Activated T-cell treated with anti-CD3 and anti-CD28 coated beads for 4 hours (primary cell): ENCODE results near the gene PYM1.

Source experiments
- DNase-seq: peaks from one replicate; pipeline ENCODE4 v3.0.0-alpha.2; 2020

PYM1 gene

GRCh38 chr12:55927588-55928502 is at the start of gene PYM1:
Gene PYM1 (minus strand): TSS chr12:55927894. CDS start chr12:55927761, 133 bp downstream.
- DNase-seq = no peak

GRCh38 chr12:55974308-55974730 is 46.6 kb upstream of the PYM1 start:
- DNase-seq = no peak

- peak; percentile 94 for DNase-seq
These were observed 46.1 kb upstream of the PYM1 start, which contains the start of gene RAB5B for GRCh38 chr12:55973599-55974307. Gene RAB5B (plus strand): TSS chr12:55974078. CDS start chr12:55986961, 12,883 bp downstream.

GRCh38 chr12:55972911-55973598 is 45.4 kb upstream of the PYM1 start:
- no peak for DNase-seq

GRCh38 chr12:55972456-55972855 is 44.8 kb upstream of the PYM1 start:
- DNase-seq = no peak

- DNase-seq = no peak
These were observed 44.3 kb upstream of the PYM1 start for GRCh38 chr12:55972042-55972441.

- DNase-seq = no peak
These were observed 43.1 kb upstream of the PYM1 start for GRCh38 chr12:55970775-55971174.

- DNase-seq = no peak
These were observed 41.7 kb upstream of the PYM1 start for GRCh38 chr12:55969356-55969755.

- DNase-seq = peak; percentile 91
These were observed 39.0 kb upstream of the PYM1 start, which contains the start of gene CDK2 for GRCh38 chr12:55966408-55967281. Gene CDK2 (plus strand): TSS chr12:55966830. CDS start chr12:55967009, 179 bp downstream.

GRCh38 chr12:55965941-55966407 is 38.3 kb upstream of the PYM1 start, which contains the start of gene PMEL:
Gene PMEL (minus strand): TSS chr12:55966042. CDS start chr12:55966011, 31 bp downstream.
- no peak for DNase-seq

GRCh38 chr12:55965240-55965639 is 37.5 kb upstream of the PYM1 start:
- DNase-seq = no peak

- no peak for DNase-seq
These were observed 36.1 kb upstream of the PYM1 start for GRCh38 chr12:55963760-55964159.

- DNase-seq = no peak
These were observed 29.6 kb upstream of the PYM1 start for GRCh38 chr12:55957106-55957859.

- no peak for DNase-seq
These were observed 28.3 kb upstream of the PYM1 start for GRCh38 chr12:55955800-55956508.

- DNase-seq = no peak
These were observed 27.6 kb upstream of the PYM1 start for GRCh38 chr12:55955344-55955743.

GRCh38 chr12:55946553-55946952 is 18.9 kb upstream of the PYM1 start:
- no peak for DNase-seq

- DNase-seq = no peak
These were observed 15.0 kb upstream of the PYM1 start for GRCh38 chr12:55942577-55943136.

GRCh38 chr12:55942055-55942454 is 14.4 kb upstream of the PYM1 start:
- no peak for DNase-seq

GRCh38 chr12:55940065-55940732 is 12.5 kb upstream of the PYM1 start:
- peak; percentile 79 for DNase-seq
